Measurements from ENCODE around the gene BCL2A1. TPM values are rescaled to one million over a fixed set of nuclear protein-coding genes. Genes with fewer than 3 reads are reported as not detected.

Gene BCL2A1
- total RNA-seq, 1 experiment from 2014 or later, result not detected

DNA sequence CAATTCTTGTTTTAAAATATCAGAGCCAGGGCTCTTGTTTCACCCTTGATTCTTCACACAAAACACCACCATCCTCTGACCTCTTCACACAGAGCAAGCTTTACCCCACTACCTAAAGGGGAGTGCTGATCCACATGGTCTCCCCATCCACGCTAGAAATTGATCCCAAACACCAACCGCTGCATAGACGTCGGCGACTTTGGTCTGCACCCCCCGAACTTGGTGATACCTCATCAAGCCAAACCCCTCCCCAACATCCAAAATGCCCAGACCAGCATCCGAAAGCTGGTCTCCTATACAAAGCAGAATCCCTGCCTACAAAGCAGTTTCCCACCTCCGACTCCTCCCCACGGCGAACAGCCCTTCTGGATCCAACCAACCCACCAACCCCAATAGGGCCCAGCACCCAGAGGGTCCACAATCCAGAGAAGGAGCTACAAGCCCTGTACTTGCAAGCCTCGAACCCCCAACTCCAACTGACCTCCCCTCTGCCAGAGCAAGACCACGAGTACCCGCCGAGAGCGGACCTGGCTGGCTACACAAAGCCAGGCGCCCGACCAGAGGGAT lies 48.4 kb downstream of the BCL2A1 start:
- Histone ChIP-seq H3T11ph (ENCODE audit: low read length) (no peak overlapping the region), H3K9me3 (ENCODE audit: control insufficient read depth, low read depth, low read length) (peaks cover 8% of the 10 kb centered on the region), H3K79me1 (ENCODE audit: insufficient read depth, low read depth, low read length, poor library complexity, severe bottlenecking) (no peaks in the 10 kb centered on the region), H3K14ac (ENCODE audit: insufficient read depth, low read length) (peak overlapping the region; percentile 95), H3K4ac (ENCODE audit: low read depth, low read length) (no peak overlapping the region), H2BK120ac (ENCODE audit: low read depth, low read length, poor library complexity, severe bottlenecking) (no peak overlapping the region), H3K23me2 (ENCODE audit: insufficient read length, low read depth, low read length, poor library complexity, severe bottlenecking) (peaks cover 7% of the 10 kb centered on the region), H3K27me3 (ENCODE audit: insufficient read depth, low read length) (no peaks in the 10 kb centered on the region), H3K18ac (ENCODE audit: insufficient read length, low read depth, low read length) (peak overlapping the region; percentile 89), H3K23ac (ENCODE audit: insufficient read length, low read depth, low read length) (no peak overlapping the region), H2BK12ac (ENCODE audit: insufficient read length, low read depth, low read length) (no peak overlapping the region), H4K20me1 (ENCODE audit: control insufficient read depth, insufficient read depth, insufficient read length) (no peaks in the 10 kb centered on the region), H2BK15ac (ENCODE audit: low read depth, low read length) (no peak overlapping the region), H2AK5ac (ENCODE audit: insufficient read length, low read length) (no peak overlapping the region), H4K8ac (replicated peaks; ENCODE audit: insufficient read length, low read depth, low read length) (no peak overlapping the region), H3K79me2 (ENCODE audit: insufficient read depth, low read length) (peaks cover 15% of the 10 kb centered on the region; the same call in 1 of the 2 replicates), H3K56ac (ENCODE audit: insufficient read length, low read depth, low read length) (no peak overlapping the region), H2BK5ac (ENCODE audit: insufficient read length, low read length) (no peak overlapping the region), H3K9ac (ENCODE audit: extremely low read depth, insufficient read length, low read length) (peak overlapping the region; percentile 94), H2AFZ (ENCODE audit: low read length) (no peak overlapping the region), H2BK20ac (ENCODE audit: low read depth, low read length, poor library complexity, severe bottlenecking) (no peak overlapping the region), H4K91ac (ENCODE audit: insufficient read length, low read depth, low read length) (no peak overlapping the region), H3K4me2 (ENCODE audit: insufficient read depth, insufficient read length, low read length) (peak overlapping the region; percentile 92), H4K5ac (ENCODE audit: insufficient read length, low read depth, low read length) (no peak overlapping the region), H3K4me1 (ENCODE audit: insufficient read depth, low read length) (no peaks in the 10 kb centered on the region), H3K27ac (ENCODE audit: insufficient read length, low read depth, low read length) (no peak overlapping the region)
- peaks cover 48 to 49% of the 10 kb centered on the region in 2 experiments for H3K9me3 Mint-ChIP-seq
- peaks cover 53 to 59% (median 53%) of the 10 kb centered on the region in 3 experiments for H3K36me3 Mint-ChIP-seq (ENCODE audit: insufficient read depth in 1 of 3, low read depth in 3 of 3)
- no peaks in the 10 kb centered on the region; the same call in 1 of the 2 replicates for H3K27me3 Mint-ChIP-seq (ENCODE audit: low read depth)
- TF ChIP-seq CTCF (conservative IDR thresholded peaks at IDR 0.05), result no peak
- H3K27ac Mint-ChIP-seq, result peak overlapping the region; percentile 92 to 98 (median 96)
- H3K4me1 Mint-ChIP-seq, result peaks cover 11 to 20% of the 10 kb centered on the region in 2 experiments
- peak; percentile 66 for DNase-seq
- peak overlapping the region; percentile 98 to 99 for H3K4me3 Mint-ChIP-seq
- WGBS (ENCODE audit: extremely low coverage, insufficient read length, low lambda C conversion rate), result no CpG with 5 or more reads among the region's 17 CpGs
